Muscle of leg (tissue), 11 donors: ENCODE results near the gene PACSIN2. TPM values are rescaled to one million over a fixed set of nuclear protein-coding genes. Genes with fewer than 3 reads are reported as not detected.

Experiments
- DNase-seq: peaks from one replicate; pipeline ENCODE4 v3.0.0; 2013
- H3K27ac ChIP-seq: one replicate; pipeline ENCODE4 v1.5.1; 2013; ENCODE audit warnings: mild to moderate bottlenecking, low read length, control low read depth
- H3K27me3 ChIP-seq: one replicate; pipeline ENCODE4 v1.6.1; 2013; ENCODE audit warnings: low read length; ENCODE audit not compliant: control insufficient read depth, insufficient read depth
- H3K36me3 ChIP-seq: one replicate; pipeline ENCODE4 v1.6.1; 2013; ENCODE audit warnings: low read length; ENCODE audit not compliant: control insufficient read depth, insufficient read depth
- H3K4me1 ChIP-seq: one replicate; pipeline ENCODE4 v1.6.1; 2013; ENCODE audit warnings: low read length; ENCODE audit not compliant: control insufficient read depth, insufficient read depth
- H3K4me3 ChIP-seq: one replicate; pipeline ENCODE4 v1.5.1; 2013; ENCODE audit warnings: low read length, control low read depth
- H3K9me3 ChIP-seq: replicated peaks from 2 replicates; pipeline ENCODE4 v1.6.1; 2013; ENCODE audit warnings: low read depth, low read length; ENCODE audit not compliant: control insufficient read depth
- WGBS: methylation state at CpG from one replicate; pipeline ENCODE4 v1.1.5; 2013; ENCODE audit warnings: missing lambda C conversion rate; ENCODE audit not compliant: insufficient coverage; 5-methylcytosine and 5-hydroxymethylcytosine counted together
- polyA plus RNA-seq, 8 donors: library from polyadenylated mRNA; unstranded; fragments of 120-200 nt; gene quantifications; one replicate each; pipeline versions ENCODE4 v1.2.1 to v1.2.3, GENCODE V29; 2013; ENCODE audit warnings: inconsistent platforms in 1 of 8, low replicate concordance in 1 of 8; ENCODE audit not compliant: insufficient read length in 8 of 8, insufficient read depth in 1 of 8
- total RNA-seq: library from RNA; stranded (reverse); fragments of 120-200 nt; gene quantifications from one replicate; pipeline ENCODE4 v1.2.4, GENCODE V29; 2013

Gene PACSIN2
- total and polyA plus RNA-seq, 9 donors: 23.1 to 38.6 (median 30.5) TPM

DNA sequence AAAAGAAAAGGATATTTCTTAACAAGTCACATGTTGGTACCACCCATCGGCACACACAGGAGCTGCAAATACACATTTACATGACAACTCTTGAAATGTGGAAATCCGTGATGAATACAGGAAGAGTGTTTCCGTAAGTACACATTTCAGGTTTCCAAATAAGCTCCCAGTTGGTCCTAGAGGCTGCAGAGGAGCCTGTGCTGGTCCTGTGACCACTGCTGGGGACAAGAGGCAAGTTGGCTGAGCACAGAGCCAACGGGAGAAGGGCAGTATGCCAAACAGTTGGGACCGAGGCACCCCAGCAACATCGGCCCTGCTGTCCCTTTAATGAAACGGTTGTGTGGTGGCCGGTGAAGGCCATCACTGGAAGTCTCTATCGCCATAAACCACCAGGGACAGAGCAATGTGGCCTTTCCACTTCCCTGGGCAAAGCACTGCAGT is 119.4 kb downstream of the PACSIN2 start:
- no peak overlapping the region for H3K4me3 ChIP-seq
- DNase-seq: no peak
- no peaks in the 10 kb centered on the region for H3K9me3 ChIP-seq
- 66% methylated on average over 7 of the region's 9 CpGs for WGBS
- H3K27me3 ChIP-seq: no peaks in the 10 kb centered on the region
- peaks cover 23% of the 10 kb centered on the region for H3K36me3 ChIP-seq
- H3K27ac ChIP-seq: peak overlapping the region; percentile 20
- H3K4me1 ChIP-seq: peaks cover 36% of the 10 kb centered on the region

GRCh38 chr22:42895087-42895486 is 119.9 kb downstream of the PACSIN2 start:
- no CpG with 5 or more reads among the region's 7 CpGs for WGBS
- no peaks in the 10 kb centered on the region for H3K9me3 ChIP-seq

GRCh38 chr22:42893371-42894150 is 121.4 kb downstream of the PACSIN2 start:
- Histone ChIP-seq H3K9me3 (no peaks in the 10 kb centered on the region), H3K27ac (no peak overlapping the region), H3K36me3 (peaks cover 37% of the 10 kb centered on the region), H3K4me3 (no peak overlapping the region), H3K4me1 (peaks cover 26% of the 10 kb centered on the region), H3K27me3 (no peaks in the 10 kb centered on the region)
- no peak for DNase-seq
- WGBS: 93% methylated on average over 20 of the region's 25 CpGs

More at GRCh38 chr22:42895087-42895486, 119.9 kb downstream of the PACSIN2 start:
- Histone ChIP-seq H3K4me3 (no peak overlapping the region), H3K36me3 (peaks cover 26% of the 10 kb centered on the region), H3K27me3 (no peaks in the 10 kb centered on the region), H3K27ac (no peak overlapping the region), H3K4me1 (peaks cover 32% of the 10 kb centered on the region)
- DNase-seq: peak; percentile 27

- H3K27ac ChIP-seq: peak overlapping the region; percentile 55
- no peaks in the 10 kb centered on the region for H3K9me3 ChIP-seq
- peaks cover 44% of the 10 kb centered on the region for H3K36me3 ChIP-seq
- no peak overlapping the region for H3K4me3 ChIP-seq
- WGBS: 66% methylated on average over 6 of the region's 10 CpGs
- no peaks in the 10 kb centered on the region for H3K27me3 ChIP-seq
- H3K4me1 ChIP-seq: peaks cover 31% of the 10 kb centered on the region
- peak; percentile 37 for DNase-seq
These were observed 122.2 kb downstream of the PACSIN2 start for GRCh38 chr22:42892571-42893316.

DNA sequence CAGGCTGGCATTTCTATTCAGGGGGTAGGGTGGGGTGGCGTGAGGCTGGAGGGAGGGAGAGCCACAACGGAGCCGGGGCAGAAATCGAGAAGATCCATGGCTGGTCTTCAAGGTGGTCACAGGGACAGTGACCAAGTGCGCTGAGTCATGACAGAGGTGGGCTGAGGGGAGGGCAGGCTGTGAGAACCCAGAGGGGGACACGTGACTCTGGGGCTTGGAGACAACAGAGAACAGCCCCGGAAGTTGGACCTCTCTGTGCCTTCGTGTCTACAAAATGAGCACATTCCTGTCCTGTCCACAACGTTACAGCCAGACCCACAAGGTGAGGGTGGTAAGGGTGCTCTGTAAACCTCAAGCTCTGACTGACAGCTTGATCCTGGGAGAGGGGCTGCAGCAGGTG is 122.8 kb downstream of the PACSIN2 start:
- Histone ChIP-seq H3K36me3 (peaks cover 46% of the 10 kb centered on the region), H3K27me3 (no peaks in the 10 kb centered on the region), H3K9me3 (no peaks in the 10 kb centered on the region), H3K4me1 (peaks cover 31% of the 10 kb centered on the region), H3K27ac (peak overlapping the region; percentile 47), H3K4me3 (no peak overlapping the region)
- no peak for DNase-seq
- WGBS: 79% methylated on average over 6 of the region's 9 CpGs

GRCh38 chr22:42891696-42892095 is 123.3 kb downstream of the PACSIN2 start:
- Histone ChIP-seq H3K27me3 (no peaks in the 10 kb centered on the region), H3K4me1 (peaks cover 31% of the 10 kb centered on the region), H3K9me3 (no peaks in the 10 kb centered on the region), H3K4me3 (no peak overlapping the region), H3K36me3 (peaks cover 51% of the 10 kb centered on the region), H3K27ac (no peak overlapping the region)
- WGBS: no CpG with 5 or more reads among the region's 3 CpGs
- no peak for DNase-seq

DNA sequence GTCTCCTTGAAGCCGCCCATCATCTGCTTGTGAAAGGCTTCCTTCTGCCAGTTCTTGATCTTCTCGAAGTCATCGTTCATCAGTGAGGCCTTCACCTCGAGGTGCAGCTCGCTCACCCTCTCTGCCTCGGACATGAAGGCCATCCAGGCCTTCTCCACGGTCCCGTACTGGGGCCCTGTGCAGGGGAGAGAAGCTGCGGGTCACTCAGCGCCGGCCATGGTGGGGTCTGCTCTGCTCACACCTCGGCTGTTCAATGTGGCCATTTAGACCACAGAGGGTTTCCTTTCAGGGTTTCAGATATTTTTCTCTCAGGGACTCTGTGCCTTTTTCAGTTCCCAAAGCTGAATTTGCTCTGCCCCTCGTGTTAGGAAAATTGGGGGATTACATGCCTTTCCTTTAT is 123.9 kb downstream of the PACSIN2 start:
- Histone ChIP-seq H3K27ac (no peak overlapping the region), H3K9me3 (no peaks in the 10 kb centered on the region), H3K4me3 (no peak overlapping the region), H3K4me1 (peaks cover 30% of the 10 kb centered on the region), H3K27me3 (no peaks in the 10 kb centered on the region), H3K36me3 (peaks cover 54% of the 10 kb centered on the region)
- 94% methylated on average over 8 of the region's 13 CpGs for WGBS
- no peak for DNase-seq

GRCh38 chr22:42889304-42889703 is 125.6 kb downstream of the PACSIN2 start:
- 79% methylated on average over 4 of the region's 4 CpGs for WGBS
- Histone ChIP-seq H3K27me3 (no peaks in the 10 kb centered on the region), H3K4me1 (peaks cover 24% of the 10 kb centered on the region), H3K4me3 (no peak overlapping the region), H3K9me3 (no peaks in the 10 kb centered on the region), H3K27ac (no peak overlapping the region), H3K36me3 (peaks cover 70% of the 10 kb centered on the region)
- DNase-seq: peak; percentile 79

- Histone ChIP-seq H3K4me3 (no peak overlapping the region), H3K4me1 (peaks cover 18% of the 10 kb centered on the region), H3K36me3 (peaks cover 73% of the 10 kb centered on the region), H3K27me3 (no peaks in the 10 kb centered on the region), H3K9me3 (no peaks in the 10 kb centered on the region), H3K27ac (no peak overlapping the region)
- DNase-seq: no peak
- WGBS: 96% methylated on average over 8 of the region's 14 CpGs
These were observed 127.1 kb downstream of the PACSIN2 start for GRCh38 chr22:42887523-42888507.
